Activated CD4-positive, alpha-beta T cell treated with anti-CD3 and anti-CD28 coated beads, Interleukin-2, amount 10 ng/mL, durations not matched to agents 7 days and 5 days (primary cell): ENCODE results near the gene VGLL3. TPM values are rescaled to one million over a fixed set of nuclear protein-coding genes. Genes with fewer than 3 reads are reported as not detected.

ENCODE experiments used
- CTCF ChIA-PET: fragments of 350-600 bp; sonication (Branson Sonifier 250); formaldehyde crosslinking; loops from one replicate; lab custom pipeline; 2021; ENCODE audit warnings: antibody characterized with exemption; lab: Charles Lee
- POLR2A ChIA-PET: fragments of 350-600 bp; sonication (Branson Sonifier 250); formaldehyde crosslinking; loops from one replicate; lab custom pipeline; 2021; ENCODE audit warnings: antibody characterized with exemption; lab: Charles Lee
- DNase-seq: peaks from one replicate; pipeline ENCODE4 v3.0.0-alpha.2; 2020
- H3K27ac Mint-ChIP-seq: one replicate; pipeline ENCODE4 v1.8.0; 2021; ENCODE audit warnings: mild to moderate bottlenecking, moderate library complexity, mixed read lengths
- H3K27me3 Mint-ChIP-seq: one replicate; pipeline ENCODE4 v1.8.0; 2021; ENCODE audit warnings: mixed read lengths
- H3K36me3 Mint-ChIP-seq: one replicate; pipeline ENCODE4 v1.8.0; 2021; ENCODE audit warnings: low read depth, mixed read lengths
- H3K4me1 Mint-ChIP-seq: one replicate; pipeline ENCODE4 v1.8.0; 2021; ENCODE audit warnings: mixed read lengths
- H3K4me3 Mint-ChIP-seq: one replicate; pipeline ENCODE4 v1.8.0; 2021; ENCODE audit warnings: mild to moderate bottlenecking, moderate library complexity, mixed read lengths
- H3K9me3 Mint-ChIP-seq: one replicate; pipeline ENCODE4 v1.8.0; 2021; ENCODE audit warnings: mixed read lengths
- total RNA-seq, 2 experiments: library from RNA; stranded (reverse); gene quantifications; one replicate each; pipeline ENCODE4 v1.2.3, GENCODE V29; 2021

The VGLL3 gene
- total RNA-seq, 2 experiments from 2014 or later = not detected

DNA sequence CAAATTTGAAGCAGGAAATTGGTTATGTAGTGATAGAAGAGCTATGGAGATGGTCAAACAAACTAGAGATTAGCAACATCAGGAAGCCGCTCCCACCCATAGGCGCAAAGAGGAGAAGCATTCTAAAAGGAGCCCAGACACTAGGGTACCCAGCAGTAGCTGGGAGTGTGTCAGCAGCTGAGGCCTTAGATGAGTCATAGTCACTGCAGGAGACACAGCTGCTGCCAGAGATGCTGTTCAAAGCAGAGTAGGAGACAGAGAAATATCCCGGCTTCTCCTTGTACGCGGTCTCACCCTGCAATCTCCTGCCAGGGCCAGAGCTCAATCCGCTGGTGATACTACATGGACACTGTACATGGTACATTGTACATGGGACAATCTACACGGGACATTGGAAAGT is 61.9 kb downstream of the VGLL3 start:
- ChIA-PET POLR2A (no interaction called here), CTCF (no interaction called here)
- DNase-seq = no peak
- no peaks in the 10 kb centered on the region for H3K4me1 Mint-ChIP-seq
- no peaks in the 10 kb centered on the region for H3K9me3 Mint-ChIP-seq
- no peak overlapping the region for H3K27ac Mint-ChIP-seq
- H3K4me3 Mint-ChIP-seq = no peak overlapping the region
- no peaks in the 10 kb centered on the region for H3K36me3 Mint-ChIP-seq
- no peaks in the 10 kb centered on the region for H3K27me3 Mint-ChIP-seq

DNA sequence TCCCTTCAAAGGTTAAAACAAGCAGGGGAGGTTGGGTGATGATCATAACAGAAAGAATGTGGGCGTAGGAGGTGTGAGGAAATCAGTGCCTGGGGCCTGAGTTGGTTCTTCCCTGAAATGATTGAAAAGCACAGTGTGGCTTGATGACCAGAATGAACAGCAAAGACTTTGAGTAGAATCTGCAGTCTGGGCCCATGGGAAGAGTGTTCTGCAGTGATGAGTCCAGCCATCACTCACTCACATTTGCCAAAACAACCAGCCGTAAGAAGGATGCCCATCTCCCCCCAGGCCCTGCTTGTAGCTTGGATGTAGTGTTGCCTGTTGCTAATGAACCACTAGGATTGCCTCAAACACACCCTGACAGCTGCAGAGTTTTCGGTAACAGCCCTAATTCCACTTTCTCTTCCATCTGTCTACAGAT is 67.9 kb downstream of the VGLL3 start:
- Mint-ChIP-seq H3K27me3 (no peaks in the 10 kb centered on the region), H3K9me3 (no peaks in the 10 kb centered on the region), H3K36me3 (no peaks in the 10 kb centered on the region), H3K4me3 (no peak overlapping the region), H3K27ac (no peak overlapping the region), H3K4me1 (no peaks in the 10 kb centered on the region)
- POLR2A ChIA-PET = no interaction called here
- CTCF ChIA-PET = no interaction called here
- no peak for DNase-seq

DNA sequence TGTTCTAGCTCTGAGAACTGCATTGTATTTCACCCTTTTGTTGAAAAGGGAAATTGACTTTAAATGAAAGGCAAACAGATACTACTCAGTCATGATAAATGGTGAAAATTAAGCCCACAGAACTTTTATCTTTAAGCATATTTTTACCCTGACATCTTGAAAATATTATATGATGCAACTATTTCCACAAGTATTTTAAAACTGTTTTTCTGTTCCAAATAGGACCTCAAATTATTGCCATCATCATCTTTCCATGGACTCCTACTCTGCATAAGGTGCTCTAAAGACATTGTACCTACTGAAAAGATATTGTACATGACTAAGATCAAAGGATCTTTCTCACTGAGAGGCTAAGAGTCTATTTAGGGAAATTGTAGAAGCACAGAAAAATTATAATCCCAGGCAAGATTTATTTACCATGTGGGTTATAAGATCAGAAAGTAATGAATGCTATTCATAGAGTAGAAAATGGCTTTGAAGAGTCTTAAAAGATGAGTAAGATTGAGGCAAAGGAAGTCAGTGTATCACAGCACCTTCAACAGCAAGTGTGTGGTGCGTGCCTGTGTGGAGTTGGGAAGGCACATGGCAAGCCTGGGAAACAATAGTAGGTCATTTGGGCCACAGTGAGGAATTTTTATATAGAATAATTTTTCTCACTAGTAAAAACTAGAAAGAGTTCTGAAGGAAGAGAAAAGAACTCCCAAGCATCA is 68.8 kb downstream of the VGLL3 start:
- ChIA-PET POLR2A (no interaction called here), CTCF (no interaction called here)
- H3K4me1 Mint-ChIP-seq = no peaks in the 10 kb centered on the region

DNA sequence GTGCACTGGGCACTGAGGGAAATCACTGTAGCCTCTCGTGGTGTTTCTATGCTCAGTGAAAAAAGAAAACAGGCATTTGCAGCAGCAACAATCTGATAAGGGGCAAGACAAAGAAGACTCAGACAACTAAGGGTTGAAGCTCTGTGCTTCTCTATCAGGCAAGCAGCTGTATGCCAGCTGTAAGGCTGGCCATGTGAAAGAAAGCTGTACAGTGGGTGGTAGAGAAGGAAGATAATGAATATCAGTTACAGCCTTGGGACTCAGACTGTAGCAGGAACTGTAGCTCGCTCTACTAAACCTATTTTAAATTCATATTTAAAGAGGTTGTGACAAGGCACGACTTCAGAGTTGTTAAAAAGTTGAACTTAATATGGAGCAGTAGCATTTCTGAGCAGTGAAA is 76.3 kb downstream of the VGLL3 start:
- POLR2A ChIA-PET = no interaction called here
- Mint-ChIP-seq H3K4me1 (no peaks in the 10 kb centered on the region), H3K27me3 (no peaks in the 10 kb centered on the region), H3K36me3 (no peaks in the 10 kb centered on the region), H3K9me3 (no peaks in the 10 kb centered on the region), H3K27ac (no peak overlapping the region), H3K4me3 (no peak overlapping the region)
- DNase-seq = no peak
- CTCF ChIA-PET = no interaction called here

More for the DNA sequence above, 68.8 kb downstream of the VGLL3 start:
- Mint-ChIP-seq H3K36me3 (no peaks in the 10 kb centered on the region), H3K27ac (no peak overlapping the region), H3K9me3 (no peaks in the 10 kb centered on the region), H3K27me3 (no peaks in the 10 kb centered on the region), H3K4me3 (no peak overlapping the region)
- DNase-seq = no peak

DNA sequence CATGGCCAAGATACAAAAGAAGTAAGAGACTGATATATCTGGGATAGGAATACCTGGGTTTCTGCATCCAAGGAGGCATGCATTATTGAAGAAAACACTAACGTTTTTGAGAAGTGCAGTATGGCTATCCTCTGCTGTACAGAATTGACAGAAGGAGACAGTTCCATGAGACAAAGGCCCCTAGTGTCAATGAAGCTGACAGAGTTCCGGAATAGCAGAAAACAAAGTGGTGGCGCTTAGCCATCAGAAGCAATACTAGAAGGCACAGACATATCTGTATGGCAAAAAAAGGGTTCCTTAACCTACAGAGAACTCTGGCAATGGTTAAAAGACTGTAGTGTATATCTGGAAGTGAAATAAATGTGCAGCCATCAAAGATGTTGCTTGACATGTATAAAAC is 77.8 kb downstream of the VGLL3 start:
- ChIA-PET POLR2A (no interaction called here), CTCF (no interaction called here)
- H3K27me3 Mint-ChIP-seq = no peaks in the 10 kb centered on the region
- DNase-seq = no peak
- H3K9me3 Mint-ChIP-seq = no peaks in the 10 kb centered on the region
- no peaks in the 10 kb centered on the region for H3K36me3 Mint-ChIP-seq
- no peak overlapping the region for H3K4me3 Mint-ChIP-seq
- no peak overlapping the region for H3K27ac Mint-ChIP-seq
- H3K4me1 Mint-ChIP-seq = no peaks in the 10 kb centered on the region

DNA sequence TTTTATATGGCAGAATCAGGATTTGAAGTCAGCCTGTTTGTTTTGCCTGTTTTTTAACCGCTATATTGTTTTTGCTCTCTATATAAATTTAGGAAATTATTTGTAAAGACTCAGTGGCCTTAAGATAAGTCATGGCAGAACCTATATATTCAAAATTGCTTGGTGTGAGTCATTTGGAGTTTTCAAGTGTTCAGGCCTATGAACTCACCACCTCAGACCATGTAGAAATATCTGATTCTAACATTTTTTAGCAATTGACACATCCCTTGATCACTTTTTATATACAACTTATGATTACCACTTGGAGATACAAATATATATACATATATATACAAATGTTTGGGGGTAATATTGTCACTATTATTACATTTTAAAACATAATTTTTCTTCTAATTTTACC is 95.7 kb downstream of the VGLL3 start:
- no peak for DNase-seq
- Mint-ChIP-seq H3K4me1 (no peaks in the 10 kb centered on the region), H3K4me3 (no peak overlapping the region), H3K9me3 (no peaks in the 10 kb centered on the region), H3K27me3 (no peaks in the 10 kb centered on the region), H3K36me3 (no peaks in the 10 kb centered on the region), H3K27ac (no peak overlapping the region)
- POLR2A ChIA-PET = no interaction called here
- CTCF ChIA-PET = no interaction called here

DNA sequence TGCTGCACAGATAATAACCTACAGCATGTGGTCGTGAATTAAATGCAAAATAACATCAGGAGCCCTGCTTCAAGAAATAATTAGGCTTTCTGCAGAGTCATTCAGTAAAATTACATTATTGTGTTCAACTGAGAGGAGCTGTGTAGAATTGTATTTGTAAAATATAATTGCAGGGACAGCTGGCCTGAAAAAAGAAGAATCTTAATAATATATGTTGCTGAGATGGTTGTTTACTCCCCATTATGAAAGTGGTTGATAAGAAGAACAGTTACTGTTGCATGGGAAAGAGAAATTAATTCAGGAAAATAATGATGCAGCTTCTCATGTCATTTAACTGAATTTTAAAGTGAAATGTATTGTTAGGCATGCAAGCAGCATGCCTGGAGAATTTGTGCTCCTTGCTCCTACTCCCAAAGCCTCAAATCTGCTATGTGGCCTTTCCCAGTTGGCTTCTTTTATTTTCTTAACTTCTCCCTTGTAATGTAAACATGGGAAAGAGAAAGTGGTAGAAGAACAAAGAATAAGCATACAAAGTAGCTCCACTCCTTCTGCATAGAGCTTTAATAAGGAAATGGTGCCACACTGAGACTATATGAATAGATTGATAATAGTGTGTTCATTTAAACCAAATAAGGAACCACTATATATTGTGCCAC is 100.1 kb downstream of the VGLL3 start:
- CTCF ChIA-PET = no interaction called here

More for the DNA sequence above, 100.1 kb downstream of the VGLL3 start:
- no peak overlapping the region for H3K4me3 Mint-ChIP-seq
- no peak for DNase-seq
- no peaks in the 10 kb centered on the region for H3K9me3 Mint-ChIP-seq
- H3K4me1 Mint-ChIP-seq = no peaks in the 10 kb centered on the region
- no peaks in the 10 kb centered on the region for H3K36me3 Mint-ChIP-seq
- H3K27ac Mint-ChIP-seq = no peak overlapping the region
- POLR2A ChIA-PET = no interaction called here
- H3K27me3 Mint-ChIP-seq = no peaks in the 10 kb centered on the region

Other genes starting within 250 kb of the VGLL3 start
- gene CHMP2B, start 236.2 kb upstream of the VGLL3 start, total RNA-seq = 10 to 100 TPM; 21.2 to 24.1 TPM